ENCODE data around the gene CFAP77. TPM values are rescaled to one million over a fixed set of nuclear protein-coding genes. Genes with fewer than 3 reads are reported as not detected.
A peak's percentile ranks its signal among the peaks of the same experiment; 100 is the strongest.

Gene CFAP77
- total and polyA plus RNA-seq, 10 of the 15 experiments (the other 5 are each of a cell fraction or from before 2014, with no cell fraction given), result 0.33 TPM; not detected in 9

- no peak overlapping the region for H3K4me3 ChIP-seq
- SMC1A ChIA-PET (ENCODE audit: uncharacterized antibody, unreplicated experiment), result interaction anchor here (1.0 to 1.7 kb wide), 2 partner anchors 14 to 16 kb away, joined by 3 read pairs; no protein-coding TSS in a partner anchor
- H3K4me1 ChIP-seq (ENCODE audit: control insufficient read depth, insufficient read depth, low read length), result no peaks in the 10 kb centered on the region
- FAIRE-seq (no peak), DNase-seq (ENCODE audit: low read depth, low spot score) (no peak), ATAC-seq (peak; percentile 54)
- H3K4me2 ChIP-seq (ENCODE audit: control insufficient read depth, insufficient read depth), result no peak overlapping the region
- no peak overlapping the region for H3K27ac ChIP-seq (ENCODE audit: control insufficient read depth, insufficient read depth)
- CTCF ChIA-PET, result interaction anchor here (0.6 to 1.5 kb wide), 2 partner anchors 8 to 60 kb away, joined by 3 read pairs; no protein-coding TSS in a partner anchor
- in situ Hi-C loops (cut with MboI) (no loop called here), intact Hi-C loops (cut with micrococcal nuclease; ENCODE audit: unreplicated experiment) (no loop called here)
- POLR2A ChIA-PET, result no interaction called here
- H4K20me1 ChIP-seq (ENCODE audit: control insufficient read depth, insufficient read depth), result no peaks in the 10 kb centered on the region
- no peaks in the 10 kb centered on the region for H3K9me3 ChIP-seq (replicated peaks; ENCODE audit: control insufficient read depth, insufficient read depth, low read length)
- H3K36me3 ChIP-seq (ENCODE audit: control insufficient read depth in 2 of 2, insufficient read depth in 2 of 2, low read length in 1 of 2), result no peaks in the 10 kb centered on the region
- no peaks in the 10 kb centered on the region; a peak in 1 of 4 replicates for H3K27me3 ChIP-seq (replicated peaks in 1 of 2; ENCODE audit: control insufficient read depth in 2 of 2, insufficient read depth in 2 of 2, low read length in 1 of 2)
- no peak overlapping the region for H2AFZ ChIP-seq (ENCODE audit: control insufficient read depth, low read depth, low read length)
- no TSS peak for BruUV-seq (replicated peaks)
- RAD21 ChIA-PET (ENCODE audit: unreplicated experiment), result no interaction called here
- H3K9ac ChIP-seq (ENCODE audit: control insufficient read depth, insufficient read depth, low read length), result no peak overlapping the region
- WGBS (ENCODE audit: insufficient coverage, insufficient replicate concordance, low lambda C conversion rate, missing lambda C conversion rate), result 13% methylated on average over 4 of the region's 4 CpGs
- H3K79me2 ChIP-seq (ENCODE audit: control insufficient read depth, insufficient read depth, low read length), result no peaks in the 10 kb centered on the region
- TF ChIP-seq IKZF2 (IDR thresholded peaks at IDR 0.05), result peak; percentile 44 to 51; a peak in 3 of 4 replicates
- no peak for TF ChIP-seq MYC (IDR thresholded peaks at IDR 0.05; ENCODE audit: insufficient read depth, insufficient read length, insufficient replicate concordance, low read length, severe bottlenecking)
- TF ChIP-seq ATF7 (IDR thresholded peaks at IDR 0.05; ENCODE audit: low read depth), result peak; percentile 51
- TF ChIP-seq NBN (IDR thresholded peaks at IDR 0.05), result 0 out of 2 replicates have a peak, but pooled peaks have one; percentile 53
- TF ChIP-seq MLLT1 (IDR thresholded peaks at IDR 0.05), result no peak
- peak; percentile 66; the same call in 1 of the 2 replicates for TF ChIP-seq IKZF1 (conservative IDR thresholded peaks at IDR 0.05)
- TF ChIP-seq WRNIP1 (IDR thresholded peaks at IDR 0.05; ENCODE audit: borderline replicate concordance, low read depth, low read length), result no peak
- TF ChIP-seq SUPT20H (IDR thresholded peaks at IDR 0.05; ENCODE audit: borderline replicate concordance, control insufficient read depth, low read depth, low read length), result no peak
- peak; percentile 85 for TF ChIP-seq MEF2B (IDR thresholded peaks at IDR 0.05; ENCODE audit: partially characterized antibody, poor library complexity, severe bottlenecking)
- peak; percentile 76 for TF ChIP-seq RAD51 (IDR thresholded peaks at IDR 0.05)
- TF ChIP-seq CBX3 (IDR thresholded peaks at IDR 0.05; ENCODE audit: borderline replicate concordance, low read depth), result no peak
- no peak for TF ChIP-seq CEBPZ (IDR thresholded peaks at IDR 0.05; ENCODE audit: low read depth, low read length)
- no peak for TF ChIP-seq E4F1 (IDR thresholded peaks at IDR 0.05; ENCODE audit: borderline replicate concordance, partially characterized antibody)
- no peak for TF ChIP-seq KLF5 (IDR thresholded peaks at IDR 0.05; ENCODE audit: partially characterized antibody)
- peak; percentile 55; the same call in 1 of the 2 replicates for TF ChIP-seq DPF2 (IDR thresholded peaks at IDR 0.05)
- TF ChIP-seq IRF4 (IDR thresholded peaks at IDR 0.05; ENCODE audit: low read depth, low read length), result no peak
- peak; percentile 79 for TF ChIP-seq MTA2 (IDR thresholded peaks at IDR 0.05; ENCODE audit: low read depth)
- TF ChIP-seq SMARCA5 (IDR thresholded peaks at IDR 0.05), result no peak
- TF ChIP-seq SMC3 (IDR thresholded peaks at IDR 0.05; ENCODE audit: borderline replicate concordance, low read length), result no peak
Observed at GRCh38 chr9:132472199-132472598, 62.2 kb downstream of the CFAP77 start.
